HFFc6 (cell line): ENCODE measurements around the gene PNPLA3. TPM values are rescaled to one million over a fixed set of nuclear protein-coding genes. Genes with fewer than 3 reads are reported as not detected.
A peak's percentile ranks its signal among the peaks of the same experiment; 100 is the strongest.

ENCODE experiments used
- DNase-seq: peaks from one replicate; pipeline ENCODE4 v3.0.0-alpha.2; 2018
- H3K27ac Mint-ChIP-seq: 2 replicates; pipeline ENCODE4 v1.8.0; 2020; ENCODE audit warnings: mild to moderate bottlenecking, mixed read lengths
- H3K27me3 Mint-ChIP-seq: 2 replicates; pipeline ENCODE4 v1.8.0; 2021; ENCODE audit warnings: mild to moderate bottlenecking, moderate library complexity, mixed read lengths; ENCODE audit not compliant: insufficient read depth
- H3K36me3 Mint-ChIP-seq: 2 replicates; pipeline ENCODE4 v1.8.0; 2021; ENCODE audit warnings: low read depth, mixed read lengths
- H3K4me1 Mint-ChIP-seq: 2 replicates; pipeline ENCODE4 v1.8.0; 2020; ENCODE audit warnings: low read depth, mixed read lengths
- H3K4me3 Mint-ChIP-seq: 2 replicates; pipeline ENCODE4 v1.8.0; 2020; ENCODE audit warnings: mild to moderate bottlenecking, moderate library complexity, mixed read lengths
- H3K9me3 Mint-ChIP-seq: 2 replicates; pipeline ENCODE4 v1.8.0; 2020; ENCODE audit warnings: mild to moderate bottlenecking, mixed read lengths
- total RNA-seq, 6 experiments: library from RNA; stranded (reverse); fragmentation: NEBNext Ultra II Directional; extraction: Animal tissue kit (Norgen Biotek cat#: 25700); gene quantifications; 2 replicates in 1 of 6; 3 replicates in 5 of 6; pipeline ENCODE4 v1.2.3, GENCODE V29; 2021
- TF ChIP-seq, protein P1 (sequence below): fragments of 200-600 bp; sonication (generic); IDR thresholded peaks from 2 replicates; pipeline ENCODE4 v1.5.0; 2021; ENCODE audit warnings: antibody characterized with exemption, mild to moderate bottlenecking

PNPLA3 gene
- total RNA-seq, 6 experiments from 2014 or later, result 3.0 to 6.5 (median 3.4) TPM

DNA sequence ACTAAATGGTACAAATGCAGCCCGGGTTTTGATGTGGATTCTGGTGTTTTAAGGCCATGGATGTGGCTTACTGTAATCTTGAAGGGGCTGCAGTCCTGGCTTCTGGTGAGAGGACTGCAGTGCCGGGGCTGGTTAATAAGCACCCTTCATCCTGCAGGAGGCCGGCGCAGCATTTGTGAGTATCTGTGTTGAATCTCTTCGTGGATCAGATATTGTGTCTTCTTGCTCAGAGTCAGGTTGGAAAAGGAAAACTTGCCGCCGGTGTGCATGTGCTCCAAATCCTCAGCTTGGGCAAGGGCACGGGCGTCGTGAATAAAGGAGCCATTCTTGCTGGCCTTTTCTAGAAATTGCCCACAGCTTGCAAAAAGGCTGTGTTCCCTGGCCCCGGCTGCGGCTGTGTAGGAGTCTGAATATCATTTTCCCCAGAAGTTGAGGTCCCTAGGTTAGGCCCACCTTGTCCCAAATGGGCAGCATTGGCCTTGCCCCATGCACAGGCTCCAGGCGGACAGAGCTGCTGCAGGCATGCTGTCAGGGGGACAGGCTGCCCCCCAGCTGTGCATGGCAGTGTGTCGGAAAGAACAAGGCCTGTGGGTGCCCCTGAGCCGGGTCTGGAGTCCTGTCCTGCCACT lies 71.6 kb downstream of the PNPLA3 start:
- peaks cover 35% of the 10 kb centered on the region for H3K36me3 Mint-ChIP-seq
- H3K9me3 Mint-ChIP-seq, result no peaks in the 10 kb centered on the region
- TF ChIP-seq, protein P1, sequence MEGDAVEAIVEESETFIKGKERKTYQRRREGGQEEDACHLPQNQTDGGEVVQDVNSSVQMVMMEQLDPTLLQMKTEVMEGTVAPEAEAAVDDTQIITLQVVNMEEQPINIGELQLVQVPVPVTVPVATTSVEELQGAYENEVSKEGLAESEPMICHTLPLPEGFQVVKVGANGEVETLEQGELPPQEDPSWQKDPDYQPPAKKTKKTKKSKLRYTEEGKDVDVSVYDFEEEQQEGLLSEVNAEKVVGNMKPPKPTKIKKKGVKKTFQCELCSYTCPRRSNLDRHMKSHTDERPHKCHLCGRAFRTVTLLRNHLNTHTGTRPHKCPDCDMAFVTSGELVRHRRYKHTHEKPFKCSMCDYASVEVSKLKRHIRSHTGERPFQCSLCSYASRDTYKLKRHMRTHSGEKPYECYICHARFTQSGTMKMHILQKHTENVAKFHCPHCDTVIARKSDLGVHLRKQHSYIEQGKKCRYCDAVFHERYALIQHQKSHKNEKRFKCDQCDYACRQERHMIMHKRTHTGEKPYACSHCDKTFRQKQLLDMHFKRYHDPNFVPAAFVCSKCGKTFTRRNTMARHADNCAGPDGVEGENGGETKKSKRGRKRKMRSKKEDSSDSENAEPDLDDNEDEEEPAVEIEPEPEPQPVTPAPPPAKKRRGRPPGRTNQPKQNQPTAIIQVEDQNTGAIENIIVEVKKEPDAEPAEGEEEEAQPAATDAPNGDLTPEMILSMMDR, result no peak
- no peak overlapping the region for H3K27ac Mint-ChIP-seq
- no peak for DNase-seq
- H3K27me3 Mint-ChIP-seq, result no peaks in the 10 kb centered on the region; the same call in 1 of the 2 replicates
- H3K4me3 Mint-ChIP-seq, result no peak overlapping the region
- H3K4me1 Mint-ChIP-seq, result peaks cover 21% of the 10 kb centered on the region

DNA sequence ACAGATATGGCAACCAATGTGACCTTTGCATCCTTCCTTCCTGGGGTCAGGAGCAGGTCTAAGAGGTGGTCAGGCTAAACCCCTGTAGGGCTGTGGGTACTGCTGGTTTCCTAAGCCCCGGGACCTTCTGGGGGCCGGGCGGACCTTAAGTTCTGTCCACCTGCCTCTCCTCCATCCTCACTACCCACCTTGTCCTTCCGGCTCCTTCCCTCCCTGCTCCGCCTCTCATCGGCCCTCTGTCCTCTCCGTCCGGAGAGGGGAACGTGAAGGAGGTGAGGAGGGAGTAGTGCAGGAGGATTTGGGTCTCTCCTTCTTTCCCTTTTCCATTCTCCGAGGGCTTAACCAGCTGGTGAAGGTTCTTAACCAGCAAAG lies 72.2 kb downstream of the PNPLA3 start:
- Mint-ChIP-seq H3K27me3 (no peaks in the 10 kb centered on the region; the same call in 1 of the 2 replicates), H3K9me3 (no peaks in the 10 kb centered on the region), H3K27ac (no peak overlapping the region), H3K4me1 (peaks cover 21% of the 10 kb centered on the region), H3K36me3 (peaks cover 38% of the 10 kb centered on the region), H3K4me3 (no peak overlapping the region)
- TF ChIP-seq, protein P1, result no peak
- no peak for DNase-seq

DNA sequence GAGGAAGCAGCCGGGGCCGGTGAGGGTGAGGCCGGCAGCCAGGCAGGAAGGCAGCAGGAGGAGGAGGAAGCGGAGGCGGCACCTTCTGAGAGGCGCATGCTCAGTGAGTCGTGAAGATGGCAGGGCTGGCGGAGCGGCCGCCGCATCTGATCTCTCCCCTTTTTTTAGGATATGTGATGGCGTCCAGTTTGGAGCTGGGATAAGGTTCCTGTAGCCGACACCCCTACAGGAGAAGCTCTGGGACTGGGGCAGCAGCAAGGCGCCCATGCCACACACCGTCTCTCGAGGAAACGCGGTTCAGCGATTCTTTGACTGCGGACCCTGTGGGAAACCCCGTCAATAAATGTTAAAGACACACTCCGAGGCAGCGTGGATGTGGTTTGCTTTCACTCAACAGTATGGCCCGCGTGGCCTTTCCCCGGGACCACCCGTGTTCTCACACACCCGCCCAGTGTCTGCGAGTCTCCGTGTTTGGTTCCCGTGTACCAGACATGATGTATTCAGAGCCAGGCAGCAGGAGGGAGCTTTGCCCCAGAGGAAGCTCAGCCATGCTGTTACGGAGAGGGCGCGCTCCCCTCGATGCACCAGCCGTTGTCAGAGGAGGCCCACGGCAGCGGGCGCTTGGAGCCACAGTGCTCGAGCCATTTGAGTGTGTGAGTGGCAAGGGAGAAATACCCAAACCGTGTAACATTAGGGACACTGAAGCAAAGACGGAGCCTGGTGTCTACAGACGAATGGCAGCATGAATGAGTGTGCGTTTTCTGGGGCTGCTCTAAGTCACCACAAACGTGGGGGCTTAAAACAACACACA lies 72.8 kb downstream of the PNPLA3 start:
- peaks cover 39% of the 10 kb centered on the region for H3K36me3 Mint-ChIP-seq
- TF ChIP-seq, protein P1, result no peak
- DNase-seq, result no peak
- no peak overlapping the region for H3K27ac Mint-ChIP-seq
- H3K4me3 Mint-ChIP-seq, result no peak overlapping the region
- no peaks in the 10 kb centered on the region for H3K9me3 Mint-ChIP-seq
- no peaks in the 10 kb centered on the region; the same call in 1 of the 2 replicates for H3K27me3 Mint-ChIP-seq
- peaks cover 21% of the 10 kb centered on the region for H3K4me1 Mint-ChIP-seq

DNA sequence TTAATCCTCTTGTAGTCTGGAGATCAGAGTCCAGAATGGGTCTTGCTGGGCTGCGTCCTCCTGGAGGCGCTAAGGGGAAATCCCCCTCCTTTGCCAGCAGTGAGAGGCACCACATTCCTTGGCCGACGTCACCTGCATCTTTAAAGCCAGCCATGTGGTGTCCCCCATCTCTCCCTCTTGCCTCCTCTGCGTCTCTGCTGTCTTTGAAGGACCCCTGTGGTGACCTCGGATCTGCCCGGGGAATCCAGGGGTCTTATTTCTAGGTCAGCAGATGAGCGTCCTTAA lies 73.3 kb downstream of the PNPLA3 start:
- H3K36me3 Mint-ChIP-seq, result peaks cover 37% of the 10 kb centered on the region
- no peaks in the 10 kb centered on the region for H3K9me3 Mint-ChIP-seq

More for the DNA sequence above, 73.3 kb downstream of the PNPLA3 start:
- peaks cover 18% of the 10 kb centered on the region for H3K4me1 Mint-ChIP-seq
- no peak for DNase-seq
- no peaks in the 10 kb centered on the region; the same call in 1 of the 2 replicates for H3K27me3 Mint-ChIP-seq
- H3K27ac Mint-ChIP-seq, result no peak overlapping the region
- TF ChIP-seq, protein P1, result 0 out of 2 replicates have a peak, but pooled peaks have one; percentile 12
- H3K4me3 Mint-ChIP-seq, result no peak overlapping the region

Other genes starting within 250 kb of the PNPLA3 start
- under 1 TPM; 0.33 to 0.95 (median 0.64) TPM for gene EFCAB6, start 111.5 kb upstream of the PNPLA3 start, total RNA-seq
- gene SULT4A1, start 61.3 kb upstream of the PNPLA3 start, total RNA-seq, result not detected
- not detected for gene PNPLA5, start 31.8 kb upstream of the PNPLA3 start, total RNA-seq
- 10 to 100 TPM; 51.6 to 57.2 (median 53.3) TPM for gene SAMM50, start 31.6 kb downstream of the PNPLA3 start, total RNA-seq
- 10 to 100 TPM; 36.5 to 44.2 (median 38.9) TPM for gene PARVB, start 100.5 kb downstream of the PNPLA3 start, total RNA-seq